GM18870 (cell line): ENCODE results near the gene ABO.
"Not testable (repeated sequence)": the region's sequence is repeated elsewhere in the genome, so short reads cannot be mapped to it uniquely, and the experiment has no call there.

Source experiments
- ATAC-seq: cut with Tn5 transposase; IDR thresholded peaks from one replicate; pipeline ENCODE4 v1.9.1; 2021; ENCODE audit warnings: moderate library complexity; ENCODE audit not compliant: unreplicated experiment

ABO gene

DNA sequence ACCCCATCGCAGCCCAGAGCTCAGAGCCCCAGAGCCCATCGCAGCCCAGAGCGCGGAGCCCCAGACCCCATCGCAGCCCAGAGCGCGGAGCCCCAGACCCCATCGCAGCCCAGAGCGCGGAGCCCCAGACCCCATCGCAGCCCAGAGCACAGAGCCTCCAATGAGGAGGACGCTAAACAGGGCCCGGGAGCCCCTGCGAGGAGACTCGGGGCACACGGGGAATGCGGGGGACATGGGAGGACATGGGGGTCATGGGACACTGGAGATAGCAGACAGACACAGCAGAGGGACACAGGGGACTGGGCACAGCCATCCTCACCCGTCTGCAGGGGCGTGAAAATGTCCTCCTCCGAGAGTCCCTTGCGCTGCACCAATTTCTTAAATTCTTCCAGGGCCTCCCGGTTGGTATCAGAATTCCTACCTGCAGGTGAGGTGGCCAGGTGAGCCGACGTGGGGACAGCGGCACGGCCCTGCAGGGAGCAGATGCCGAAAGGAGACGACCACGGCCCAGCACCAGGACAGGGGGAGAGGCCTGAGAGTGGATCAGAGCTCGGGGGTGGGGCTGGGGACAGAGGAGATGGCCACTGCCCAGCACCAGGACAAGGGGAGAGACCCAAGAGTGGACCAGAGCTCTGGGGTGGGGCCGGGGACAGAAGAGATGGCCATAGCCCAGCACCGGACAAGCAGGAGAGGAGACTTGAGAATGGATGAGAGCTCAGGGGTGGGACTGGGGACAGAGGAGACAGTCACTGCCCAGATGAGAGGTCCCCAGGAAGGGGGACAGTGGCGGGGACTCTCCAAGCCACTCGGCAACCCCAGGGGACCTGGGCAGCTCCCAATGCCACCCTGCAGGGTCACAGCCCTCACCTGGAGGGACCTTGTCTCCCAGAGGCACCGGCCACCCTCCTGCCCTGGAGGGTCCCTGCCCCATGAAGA lies 68.7 kb downstream of the ABO start:
- ATAC-seq = no peak

DNA sequence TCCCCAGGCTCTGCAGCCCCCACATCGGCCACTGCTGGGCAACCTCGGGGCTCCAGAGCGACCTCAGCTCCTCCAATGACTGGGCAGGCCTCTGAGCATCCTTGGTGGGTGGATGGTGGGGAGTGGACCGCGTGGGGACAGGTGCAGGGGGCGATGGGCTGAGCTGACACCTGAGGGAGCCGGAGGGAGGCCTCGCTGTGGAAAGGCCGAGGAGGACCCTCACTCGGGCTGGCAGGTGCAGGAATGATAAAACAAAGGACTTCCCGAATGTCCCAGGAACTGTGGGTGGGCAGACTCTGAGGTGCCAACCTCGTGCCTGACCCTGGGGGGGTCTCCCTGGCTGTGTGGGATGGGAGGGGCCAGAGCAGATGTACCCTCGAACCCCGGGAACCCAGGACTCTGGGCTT lies 69.5 kb downstream of the ABO start:
- not testable (repeated sequence) for ATAC-seq
